Glutamatergic neuron (in vitro differentiated cells): Measurements from ENCODE around the gene CHORDC1. TPM values are rescaled to one million over a fixed set of nuclear protein-coding genes. Genes with fewer than 3 reads are reported as not detected.
"Not testable (repeated sequence)": the region's sequence is repeated elsewhere in the genome, so short reads cannot be mapped to it uniquely, and the experiment has no call there.

Source experiments
- DNase-seq: peaks from one replicate; pipeline ENCODE4 v3.0.0; 2022
- H3K27ac Mint-ChIP-seq: one replicate; pipeline ENCODE4 v1.8.0; 2020; ENCODE audit warnings: mild to moderate bottlenecking, mixed read lengths, inconsistent platforms; ENCODE audit not compliant: unreplicated experiment
- H3K27me3 Mint-ChIP-seq: one replicate; pipeline ENCODE4 v1.8.0; 2020; ENCODE audit warnings: mild to moderate bottlenecking, moderate library complexity, mixed read lengths, inconsistent platforms; ENCODE audit not compliant: unreplicated experiment
- H3K36me3 Mint-ChIP-seq: one replicate; pipeline ENCODE4 v1.8.0; 2020; ENCODE audit warnings: mild to moderate bottlenecking, mixed read lengths, inconsistent platforms; ENCODE audit not compliant: unreplicated experiment
- H3K4me1 Mint-ChIP-seq: one replicate; pipeline ENCODE4 v1.8.0; 2020; ENCODE audit warnings: mild to moderate bottlenecking, low read depth, mixed read lengths, inconsistent platforms; ENCODE audit not compliant: unreplicated experiment
- H3K4me3 Mint-ChIP-seq: one replicate; pipeline ENCODE4 v1.8.0; 2020; ENCODE audit warnings: mild to moderate bottlenecking, mixed read lengths, inconsistent platforms; ENCODE audit not compliant: unreplicated experiment
- H3K9me3 Mint-ChIP-seq: one replicate; pipeline ENCODE4 v1.8.0; 2020; ENCODE audit warnings: mild to moderate bottlenecking, moderate library complexity, mixed read lengths, inconsistent platforms; ENCODE audit not compliant: unreplicated experiment
- total RNA-seq: library from RNA; stranded (reverse); fragmentation: NEBNext Ultra II Directional; extraction: Animal tissue kit (Norgen Biotek cat#: 25700); gene quantifications from one replicate; pipeline ENCODE4 v1.2.1, GENCODE V29; 2021; ENCODE audit not compliant: unreplicated experiment
- TF ChIP-seq, protein P1 (sequence below): fragments of 200-600 bp; sonication (generic); IDR thresholded peaks from one replicate; pipeline ENCODE4 v1.5.0; 2021; ENCODE audit not compliant: partially characterized antibody, unreplicated experiment

The CHORDC1 gene
- total RNA-seq, 1 donor from 2014 or later: 49.2 TPM

- H3K9me3 Mint-ChIP-seq: no peaks in the 10 kb centered on the region
- no peaks in the 10 kb centered on the region for H3K36me3 Mint-ChIP-seq
- H3K4me1 Mint-ChIP-seq: no peaks in the 10 kb centered on the region
- H3K27ac Mint-ChIP-seq: no peak overlapping the region
- TF ChIP-seq, protein P1, sequence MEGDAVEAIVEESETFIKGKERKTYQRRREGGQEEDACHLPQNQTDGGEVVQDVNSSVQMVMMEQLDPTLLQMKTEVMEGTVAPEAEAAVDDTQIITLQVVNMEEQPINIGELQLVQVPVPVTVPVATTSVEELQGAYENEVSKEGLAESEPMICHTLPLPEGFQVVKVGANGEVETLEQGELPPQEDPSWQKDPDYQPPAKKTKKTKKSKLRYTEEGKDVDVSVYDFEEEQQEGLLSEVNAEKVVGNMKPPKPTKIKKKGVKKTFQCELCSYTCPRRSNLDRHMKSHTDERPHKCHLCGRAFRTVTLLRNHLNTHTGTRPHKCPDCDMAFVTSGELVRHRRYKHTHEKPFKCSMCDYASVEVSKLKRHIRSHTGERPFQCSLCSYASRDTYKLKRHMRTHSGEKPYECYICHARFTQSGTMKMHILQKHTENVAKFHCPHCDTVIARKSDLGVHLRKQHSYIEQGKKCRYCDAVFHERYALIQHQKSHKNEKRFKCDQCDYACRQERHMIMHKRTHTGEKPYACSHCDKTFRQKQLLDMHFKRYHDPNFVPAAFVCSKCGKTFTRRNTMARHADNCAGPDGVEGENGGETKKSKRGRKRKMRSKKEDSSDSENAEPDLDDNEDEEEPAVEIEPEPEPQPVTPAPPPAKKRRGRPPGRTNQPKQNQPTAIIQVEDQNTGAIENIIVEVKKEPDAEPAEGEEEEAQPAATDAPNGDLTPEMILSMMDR: no peak
- H3K27me3 Mint-ChIP-seq: no peaks in the 10 kb centered on the region
- no peak for DNase-seq
- no peak overlapping the region for H3K4me3 Mint-ChIP-seq
These were observed 44.1 kb downstream of the CHORDC1 start for GRCh38 chr11:90178751-90179150.

DNA sequence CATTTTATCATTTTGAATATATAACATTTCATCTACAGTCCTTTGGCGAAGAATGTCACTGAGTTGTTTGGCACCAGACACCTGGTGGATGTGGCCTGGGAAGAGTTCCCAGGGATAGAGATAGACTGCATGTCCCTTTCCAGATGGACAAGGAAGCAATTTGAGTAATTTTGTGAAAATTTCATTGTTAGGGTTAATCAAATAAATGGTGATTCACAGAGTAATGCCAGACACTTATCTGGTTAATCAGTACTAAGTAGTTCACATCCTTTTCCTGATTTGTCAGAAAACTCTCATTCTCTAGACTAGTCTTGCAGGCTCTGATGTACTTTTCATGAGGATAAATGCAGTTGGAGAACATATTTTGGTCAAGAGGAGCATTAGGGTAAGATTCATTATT lies 46.8 kb downstream of the CHORDC1 start:
- Mint-ChIP-seq H3K4me1 (no peaks in the 10 kb centered on the region), H3K36me3 (no peaks in the 10 kb centered on the region), H3K4me3 (no peak overlapping the region), H3K27me3 (no peaks in the 10 kb centered on the region), H3K27ac (no peak overlapping the region), H3K9me3 (no peaks in the 10 kb centered on the region)
- DNase-seq: no peak
- TF ChIP-seq, protein P1: no peak

DNA sequence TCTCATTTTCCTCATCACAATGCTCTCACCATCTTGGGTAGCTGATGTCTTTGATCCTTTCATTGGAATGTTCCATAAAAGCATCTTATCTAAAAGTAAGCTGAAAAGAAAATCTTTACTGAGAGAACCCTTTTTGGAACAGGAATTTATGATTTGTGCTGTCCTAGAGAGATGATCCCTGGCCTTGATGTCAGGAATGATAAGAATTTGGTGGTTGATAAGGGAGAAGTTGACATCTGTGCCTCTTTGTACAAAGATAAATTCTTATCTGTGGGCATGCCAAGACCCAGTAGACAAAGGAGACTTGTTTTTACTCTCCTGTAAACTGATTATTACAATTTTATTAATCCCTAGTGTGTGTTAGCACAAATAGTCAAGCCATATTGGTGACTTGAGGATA lies 51.5 kb downstream of the CHORDC1 start:
- no peak overlapping the region for H3K4me3 Mint-ChIP-seq
- no peaks in the 10 kb centered on the region for H3K36me3 Mint-ChIP-seq
- H3K4me1 Mint-ChIP-seq: no peaks in the 10 kb centered on the region
- peaks cover 2% of the 10 kb centered on the region for H3K27me3 Mint-ChIP-seq
- peaks cover 1% of the 10 kb centered on the region for H3K9me3 Mint-ChIP-seq
- DNase-seq: no peak
- TF ChIP-seq, protein P1: no peak
- H3K27ac Mint-ChIP-seq: no peak overlapping the region

- H3K9me3 Mint-ChIP-seq: peaks cover 2% of the 10 kb centered on the region
- TF ChIP-seq, protein P1: no peak
- DNase-seq: no peak
- peaks cover 2% of the 10 kb centered on the region for H3K27me3 Mint-ChIP-seq
- no peaks in the 10 kb centered on the region for H3K36me3 Mint-ChIP-seq
- no peaks in the 10 kb centered on the region for H3K4me1 Mint-ChIP-seq
- no peak overlapping the region for H3K27ac Mint-ChIP-seq
- H3K4me3 Mint-ChIP-seq: no peak overlapping the region
These were observed 54.3 kb downstream of the CHORDC1 start for GRCh38 chr11:90168571-90168970.

GRCh38 chr11:90167704-90168103 lies 55.1 kb downstream of the CHORDC1 start:
- not testable (repeated sequence) for H3K4me1 Mint-ChIP-seq, DNase-seq, H3K9me3 Mint-ChIP-seq, H3K27me3 Mint-ChIP-seq, H3K36me3 Mint-ChIP-seq, H3K27ac Mint-ChIP-seq, H3K4me3 Mint-ChIP-seq

DNA sequence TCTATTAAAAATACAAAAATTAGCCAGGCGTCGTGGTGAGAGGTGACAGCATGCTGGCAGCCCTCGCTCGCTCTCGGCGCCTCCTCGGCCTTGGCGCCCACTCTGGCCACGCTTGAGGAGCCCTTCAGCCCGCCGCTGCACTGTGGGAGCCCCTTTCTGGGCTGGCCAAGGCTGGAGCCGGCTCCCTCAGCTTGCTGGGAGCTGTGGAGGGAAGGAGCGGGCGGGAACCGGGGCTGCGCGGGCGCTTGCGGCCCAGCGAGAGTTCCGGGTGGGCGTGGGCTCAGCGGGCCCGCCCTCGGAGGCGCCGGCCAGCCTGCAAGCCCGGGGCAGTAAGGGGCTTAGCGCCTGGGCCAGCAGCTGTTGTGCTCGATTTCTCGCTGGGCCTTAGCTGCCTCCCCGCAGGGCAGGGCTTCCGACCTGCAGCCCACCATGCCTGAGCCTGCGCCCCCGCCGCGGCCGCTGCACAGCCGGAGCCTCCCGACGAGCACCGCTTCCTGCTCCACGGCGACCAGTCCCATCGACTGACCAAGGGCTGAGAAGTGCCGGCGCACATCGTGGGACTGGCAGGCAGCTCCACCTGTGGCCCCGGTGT lies 55.8 kb downstream of the CHORDC1 start:
- not testable (repeated sequence) for H3K4me1 Mint-ChIP-seq, H3K4me3 Mint-ChIP-seq, DNase-seq, H3K9me3 Mint-ChIP-seq, H3K27ac Mint-ChIP-seq, H3K36me3 Mint-ChIP-seq, H3K27me3 Mint-ChIP-seq

Other genes with a start within 250 kb of the CHORDC1 start
- gene TRIM49C, start 191.9 kb downstream of the CHORDC1 start, total RNA-seq: 1.2 TPM
- not detected for gene UBTFL1, start 137.1 kb downstream of the CHORDC1 start, total RNA-seq
- 7.2 TPM for gene NAALAD2, start 88.4 kb downstream of the CHORDC1 start, total RNA-seq